Measurements from ENCODE around the gene WDR45.
A peak's percentile ranks its signal among the peaks of the same experiment; 100 is the strongest.

The WDR45 gene

DNA sequence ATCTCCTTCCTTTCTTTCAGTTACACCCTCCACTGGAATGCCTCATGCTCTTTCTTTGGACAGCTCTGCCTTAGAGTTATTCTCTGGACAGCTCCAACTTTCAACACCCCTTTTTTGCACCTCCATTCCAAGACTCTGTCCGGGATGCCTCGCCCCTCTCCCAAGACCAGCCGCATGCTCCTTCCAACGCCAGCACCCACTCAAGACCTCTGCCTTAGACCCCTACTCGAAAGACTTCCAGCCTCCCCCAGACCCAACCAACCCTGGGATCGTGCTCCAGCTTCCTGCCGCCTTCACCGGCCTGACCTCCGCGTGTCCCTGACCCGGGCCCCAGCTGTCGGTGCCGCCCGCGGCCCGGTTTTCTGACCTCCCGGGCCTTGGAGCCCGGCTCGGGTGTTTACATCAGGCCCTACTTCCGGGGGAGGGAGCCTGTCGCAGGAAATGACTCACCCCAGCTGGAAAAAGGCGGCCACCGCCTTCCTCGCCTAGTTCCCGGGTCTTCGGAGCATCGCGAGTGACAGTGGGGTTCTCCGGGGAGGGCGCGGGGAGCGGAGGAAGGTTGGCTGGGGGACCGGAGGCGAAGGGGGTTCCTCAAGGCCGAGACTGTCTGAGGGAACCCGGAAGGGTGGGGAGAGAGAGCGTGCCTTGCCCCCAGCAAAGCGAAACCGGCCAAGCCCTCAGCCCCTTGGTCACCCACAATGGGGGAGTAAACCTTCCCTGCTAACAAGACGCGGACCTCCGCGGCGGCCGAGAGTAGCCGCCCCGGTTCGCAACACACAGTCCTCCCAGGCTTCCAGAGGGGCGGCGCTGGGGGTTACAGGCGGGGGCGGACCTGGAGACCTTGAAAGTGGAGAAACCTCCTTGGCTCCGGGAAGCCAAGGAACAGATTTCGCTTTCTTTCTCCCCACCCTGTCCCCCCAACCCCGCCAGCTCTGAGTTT is at the start of gene WDR45 (continued):
- TF ChIP-seq, protein P1, sequence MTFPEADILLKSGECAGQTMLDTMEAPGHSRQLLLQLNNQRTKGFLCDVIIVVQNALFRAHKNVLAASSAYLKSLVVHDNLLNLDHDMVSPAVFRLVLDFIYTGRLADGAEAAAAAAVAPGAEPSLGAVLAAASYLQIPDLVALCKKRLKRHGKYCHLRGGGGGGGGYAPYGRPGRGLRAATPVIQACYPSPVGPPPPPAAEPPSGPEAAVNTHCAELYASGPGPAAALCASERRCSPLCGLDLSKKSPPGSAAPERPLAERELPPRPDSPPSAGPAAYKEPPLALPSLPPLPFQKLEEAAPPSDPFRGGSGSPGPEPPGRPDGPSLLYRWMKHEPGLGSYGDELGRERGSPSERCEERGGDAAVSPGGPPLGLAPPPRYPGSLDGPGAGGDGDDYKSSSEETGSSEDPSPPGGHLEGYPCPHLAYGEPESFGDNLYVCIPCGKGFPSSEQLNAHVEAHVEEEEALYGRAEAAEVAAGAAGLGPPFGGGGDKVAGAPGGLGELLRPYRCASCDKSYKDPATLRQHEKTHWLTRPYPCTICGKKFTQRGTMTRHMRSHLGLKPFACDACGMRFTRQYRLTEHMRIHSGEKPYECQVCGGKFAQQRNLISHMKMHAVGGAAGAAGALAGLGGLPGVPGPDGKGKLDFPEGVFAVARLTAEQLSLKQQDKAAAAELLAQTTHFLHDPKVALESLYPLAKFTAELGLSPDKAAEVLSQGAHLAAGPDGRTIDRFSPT (tag by site-specific recombination; IDR thresholded peaks at IDR 0.05), result no peak
- TF ChIP-seq ZNF354C (tag by site-specific recombination; IDR thresholded peaks at IDR 0.05; ENCODE audit: borderline replicate concordance, low read depth) (no peak), ZBTB8A (tag by site-specific recombination; IDR thresholded peaks at IDR 0.05) (peak; percentile 58; the same call in 1 of the 2 replicates), GLI2 (tag by site-specific recombination; IDR thresholded peaks at IDR 0.05; ENCODE audit: borderline replicate concordance, low read depth) (no peak), ZNF423 (tag by site-specific recombination; IDR thresholded peaks at IDR 0.05) (no peak), ZNF571 (tag by site-specific recombination; IDR thresholded peaks at IDR 0.05) (no peak), PRDM1 (tag by site-specific recombination; IDR thresholded peaks at IDR 0.05) (peak; percentile 61), SCRT2 (tag by site-specific recombination; IDR thresholded peaks at IDR 0.05) (no peak), ZNF146 (tag by site-specific recombination; IDR thresholded peaks at IDR 0.05) (no peak; the same call in 1 of the 2 replicates), ZNF140 (tag by site-specific recombination; IDR thresholded peaks at IDR 0.05) (no peak), SETDB1 (IDR thresholded peaks at IDR 0.05; ENCODE audit: insufficient read length, low read length) (no peak), ZNF169 (tag by site-specific recombination; IDR thresholded peaks at IDR 0.05) (no peak), OVOL3 (tag by site-specific recombination; IDR thresholded peaks at IDR 0.05) (0 out of 2 replicates have a peak, but pooled peaks have one; percentile 57), ZNF558 (tag by site-specific recombination; IDR thresholded peaks at IDR 0.05) (no peak), ZNF214 (tag by site-specific recombination; IDR thresholded peaks at IDR 0.05; ENCODE audit: borderline replicate concordance) (no peak), ZBTB20 (tag by site-specific recombination; IDR thresholded peaks at IDR 0.05) (peak; percentile 97), SALL2 (tag by site-specific recombination; IDR thresholded peaks at IDR 0.05; ENCODE audit: borderline replicate concordance) (no peak), KLF16 (tag by site-specific recombination; IDR thresholded peaks at IDR 0.05) (peak; percentile 75), ZNF501 (tag by site-specific recombination; IDR thresholded peaks at IDR 0.05) (peak; percentile 66; the same call in 1 of the 2 replicates)
- TF ChIP-seq, protein P2, sequence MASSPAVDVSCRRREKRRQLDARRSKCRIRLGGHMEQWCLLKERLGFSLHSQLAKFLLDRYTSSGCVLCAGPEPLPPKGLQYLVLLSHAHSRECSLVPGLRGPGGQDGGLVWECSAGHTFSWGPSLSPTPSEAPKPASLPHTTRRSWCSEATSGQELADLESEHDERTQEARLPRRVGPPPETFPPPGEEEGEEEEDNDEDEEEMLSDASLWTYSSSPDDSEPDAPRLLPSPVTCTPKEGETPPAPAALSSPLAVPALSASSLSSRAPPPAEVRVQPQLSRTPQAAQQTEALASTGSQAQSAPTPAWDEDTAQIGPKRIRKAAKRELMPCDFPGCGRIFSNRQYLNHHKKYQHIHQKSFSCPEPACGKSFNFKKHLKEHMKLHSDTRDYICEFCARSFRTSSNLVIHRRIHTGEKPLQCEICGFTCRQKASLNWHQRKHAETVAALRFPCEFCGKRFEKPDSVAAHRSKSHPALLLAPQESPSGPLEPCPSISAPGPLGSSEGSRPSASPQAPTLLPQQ (tag by site-specific recombination; IDR thresholded peaks at IDR 0.05), result peak; percentile 71
- TF ChIP-seq, protein P3, sequence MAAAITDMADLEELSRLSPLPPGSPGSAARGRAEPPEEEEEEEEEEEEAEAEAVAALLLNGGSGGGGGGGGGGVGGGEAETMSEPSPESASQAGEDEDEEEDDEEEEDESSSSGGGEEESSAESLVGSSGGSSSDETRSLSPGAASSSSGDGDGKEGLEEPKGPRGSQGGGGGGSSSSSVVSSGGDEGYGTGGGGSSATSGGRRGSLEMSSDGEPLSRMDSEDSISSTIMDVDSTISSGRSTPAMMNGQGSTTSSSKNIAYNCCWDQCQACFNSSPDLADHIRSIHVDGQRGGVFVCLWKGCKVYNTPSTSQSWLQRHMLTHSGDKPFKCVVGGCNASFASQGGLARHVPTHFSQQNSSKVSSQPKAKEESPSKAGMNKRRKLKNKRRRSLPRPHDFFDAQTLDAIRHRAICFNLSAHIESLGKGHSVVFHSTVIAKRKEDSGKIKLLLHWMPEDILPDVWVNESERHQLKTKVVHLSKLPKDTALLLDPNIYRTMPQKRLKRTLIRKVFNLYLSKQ (tag by site-specific recombination; IDR thresholded peaks at IDR 0.05; ENCODE audit: borderline replicate concordance), result no peak
- TF ChIP-seq, protein P4, sequence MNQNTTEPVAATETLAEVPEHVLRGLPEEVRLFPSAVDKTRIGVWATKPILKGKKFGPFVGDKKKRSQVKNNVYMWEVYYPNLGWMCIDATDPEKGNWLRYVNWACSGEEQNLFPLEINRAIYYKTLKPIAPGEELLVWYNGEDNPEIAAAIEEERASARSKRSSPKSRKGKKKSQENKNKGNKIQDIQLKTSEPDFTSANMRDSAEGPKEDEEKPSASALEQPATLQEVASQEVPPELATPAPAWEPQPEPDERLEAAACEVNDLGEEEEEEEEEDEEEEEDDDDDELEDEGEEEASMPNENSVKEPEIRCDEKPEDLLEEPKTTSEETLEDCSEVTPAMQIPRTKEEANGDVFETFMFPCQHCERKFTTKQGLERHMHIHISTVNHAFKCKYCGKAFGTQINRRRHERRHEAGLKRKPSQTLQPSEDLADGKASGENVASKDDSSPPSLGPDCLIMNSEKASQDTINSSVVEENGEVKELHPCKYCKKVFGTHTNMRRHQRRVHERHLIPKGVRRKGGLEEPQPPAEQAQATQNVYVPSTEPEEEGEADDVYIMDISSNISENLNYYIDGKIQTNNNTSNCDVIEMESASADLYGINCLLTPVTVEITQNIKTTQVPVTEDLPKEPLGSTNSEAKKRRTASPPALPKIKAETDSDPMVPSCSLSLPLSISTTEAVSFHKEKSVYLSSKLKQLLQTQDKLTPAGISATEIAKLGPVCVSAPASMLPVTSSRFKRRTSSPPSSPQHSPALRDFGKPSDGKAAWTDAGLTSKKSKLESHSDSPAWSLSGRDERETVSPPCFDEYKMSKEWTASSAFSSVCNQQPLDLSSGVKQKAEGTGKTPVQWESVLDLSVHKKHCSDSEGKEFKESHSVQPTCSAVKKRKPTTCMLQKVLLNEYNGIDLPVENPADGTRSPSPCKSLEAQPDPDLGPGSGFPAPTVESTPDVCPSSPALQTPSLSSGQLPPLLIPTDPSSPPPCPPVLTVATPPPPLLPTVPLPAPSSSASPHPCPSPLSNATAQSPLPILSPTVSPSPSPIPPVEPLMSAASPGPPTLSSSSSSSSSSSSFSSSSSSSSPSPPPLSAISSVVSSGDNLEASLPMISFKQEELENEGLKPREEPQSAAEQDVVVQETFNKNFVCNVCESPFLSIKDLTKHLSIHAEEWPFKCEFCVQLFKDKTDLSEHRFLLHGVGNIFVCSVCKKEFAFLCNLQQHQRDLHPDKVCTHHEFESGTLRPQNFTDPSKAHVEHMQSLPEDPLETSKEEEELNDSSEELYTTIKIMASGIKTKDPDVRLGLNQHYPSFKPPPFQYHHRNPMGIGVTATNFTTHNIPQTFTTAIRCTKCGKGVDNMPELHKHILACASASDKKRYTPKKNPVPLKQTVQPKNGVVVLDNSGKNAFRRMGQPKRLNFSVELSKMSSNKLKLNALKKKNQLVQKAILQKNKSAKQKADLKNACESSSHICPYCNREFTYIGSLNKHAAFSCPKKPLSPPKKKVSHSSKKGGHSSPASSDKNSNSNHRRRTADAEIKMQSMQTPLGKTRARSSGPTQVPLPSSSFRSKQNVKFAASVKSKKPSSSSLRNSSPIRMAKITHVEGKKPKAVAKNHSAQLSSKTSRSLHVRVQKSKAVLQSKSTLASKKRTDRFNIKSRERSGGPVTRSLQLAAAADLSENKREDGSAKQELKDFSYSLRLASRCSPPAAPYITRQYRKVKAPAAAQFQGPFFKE (tag by site-specific recombination; IDR thresholded peaks at IDR 0.05; ENCODE audit: borderline replicate concordance), result no peak
- TF ChIP-seq, protein P5, sequence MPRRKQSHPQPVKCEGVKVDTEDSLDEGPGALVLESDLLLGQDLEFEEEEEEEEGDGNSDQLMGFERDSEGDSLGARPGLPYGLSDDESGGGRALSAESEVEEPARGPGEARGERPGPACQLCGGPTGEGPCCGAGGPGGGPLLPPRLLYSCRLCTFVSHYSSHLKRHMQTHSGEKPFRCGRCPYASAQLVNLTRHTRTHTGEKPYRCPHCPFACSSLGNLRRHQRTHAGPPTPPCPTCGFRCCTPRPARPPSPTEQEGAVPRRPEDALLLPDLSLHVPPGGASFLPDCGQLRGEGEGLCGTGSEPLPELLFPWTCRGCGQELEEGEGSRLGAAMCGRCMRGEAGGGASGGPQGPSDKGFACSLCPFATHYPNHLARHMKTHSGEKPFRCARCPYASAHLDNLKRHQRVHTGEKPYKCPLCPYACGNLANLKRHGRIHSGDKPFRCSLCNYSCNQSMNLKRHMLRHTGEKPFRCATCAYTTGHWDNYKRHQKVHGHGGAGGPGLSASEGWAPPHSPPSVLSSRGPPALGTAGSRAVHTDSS (tag by site-specific recombination; IDR thresholded peaks at IDR 0.05), result peak; percentile 52; the same call in 1 of the 2 replicates
- TF ChIP-seq, protein P6, sequence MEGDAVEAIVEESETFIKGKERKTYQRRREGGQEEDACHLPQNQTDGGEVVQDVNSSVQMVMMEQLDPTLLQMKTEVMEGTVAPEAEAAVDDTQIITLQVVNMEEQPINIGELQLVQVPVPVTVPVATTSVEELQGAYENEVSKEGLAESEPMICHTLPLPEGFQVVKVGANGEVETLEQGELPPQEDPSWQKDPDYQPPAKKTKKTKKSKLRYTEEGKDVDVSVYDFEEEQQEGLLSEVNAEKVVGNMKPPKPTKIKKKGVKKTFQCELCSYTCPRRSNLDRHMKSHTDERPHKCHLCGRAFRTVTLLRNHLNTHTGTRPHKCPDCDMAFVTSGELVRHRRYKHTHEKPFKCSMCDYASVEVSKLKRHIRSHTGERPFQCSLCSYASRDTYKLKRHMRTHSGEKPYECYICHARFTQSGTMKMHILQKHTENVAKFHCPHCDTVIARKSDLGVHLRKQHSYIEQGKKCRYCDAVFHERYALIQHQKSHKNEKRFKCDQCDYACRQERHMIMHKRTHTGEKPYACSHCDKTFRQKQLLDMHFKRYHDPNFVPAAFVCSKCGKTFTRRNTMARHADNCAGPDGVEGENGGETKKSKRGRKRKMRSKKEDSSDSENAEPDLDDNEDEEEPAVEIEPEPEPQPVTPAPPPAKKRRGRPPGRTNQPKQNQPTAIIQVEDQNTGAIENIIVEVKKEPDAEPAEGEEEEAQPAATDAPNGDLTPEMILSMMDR (tag by site-specific recombination; IDR thresholded peaks at IDR 0.05), result no peak

All from HEK293 (cell line).